RWPE1 (cell line): ENCODE data around the gene DSG2.

ENCODE experiments used
- CTCF ChIA-PET: fragments of 350-600 bp; sonication (Branson Sonifier 250); formaldehyde crosslinking; extraction: SDS; loops from one replicate; lab custom pipeline; 2021; lab: Yijun Ruan, JAX
- POLR2A ChIA-PET: fragments of 400-600 bp; formaldehyde crosslinking; extraction: SDS; loops from one replicate; lab custom pipeline; 2020; ENCODE audit warnings: antibody characterized with exemption; ENCODE audit not compliant: low non-redundant PET; lab: Yijun Ruan, JAX
- DNase-seq: peaks from one replicate; pipeline ENCODE4 v3.0.0; 2012; ENCODE audit warnings: low spot score
- H3K27ac ChIP-seq: fragments of 450-650 bp; 2 replicates; pipeline ENCODE4 v1.5.1; 2017
- TF ChIP-seq, protein P1 (sequence below): fragments of 450-650 bp; conservative IDR thresholded peaks from 2 replicates; pipeline ENCODE4 v1.5.1; 2017; ENCODE audit warnings: low read depth, mild to moderate bottlenecking

DSG2 gene

DNA sequence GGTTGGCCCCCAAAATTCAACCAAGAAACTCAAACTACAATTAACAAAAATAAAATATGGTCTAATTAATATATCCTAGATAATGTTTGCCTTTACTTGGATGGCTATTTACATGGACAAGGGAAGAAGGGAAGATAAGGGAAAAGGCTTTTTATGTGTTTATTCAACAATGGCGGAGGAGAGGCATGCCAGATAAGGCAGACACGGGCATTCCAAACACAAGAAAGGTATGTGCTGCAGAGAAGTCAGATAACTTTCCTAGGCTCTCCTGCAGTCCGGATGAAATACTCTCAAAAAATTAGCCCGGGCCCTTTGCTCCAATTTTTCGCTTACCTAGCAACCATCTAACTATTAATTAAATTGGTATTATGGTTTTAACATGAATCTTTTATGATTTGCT, 88.6 kb downstream of the DSG2 start:
- no peak for DNase-seq
- POLR2A ChIA-PET: no interaction called here
- CTCF ChIA-PET: no interaction called here
- no peak overlapping the region for H3K27ac ChIP-seq
- TF ChIP-seq, protein P1, sequence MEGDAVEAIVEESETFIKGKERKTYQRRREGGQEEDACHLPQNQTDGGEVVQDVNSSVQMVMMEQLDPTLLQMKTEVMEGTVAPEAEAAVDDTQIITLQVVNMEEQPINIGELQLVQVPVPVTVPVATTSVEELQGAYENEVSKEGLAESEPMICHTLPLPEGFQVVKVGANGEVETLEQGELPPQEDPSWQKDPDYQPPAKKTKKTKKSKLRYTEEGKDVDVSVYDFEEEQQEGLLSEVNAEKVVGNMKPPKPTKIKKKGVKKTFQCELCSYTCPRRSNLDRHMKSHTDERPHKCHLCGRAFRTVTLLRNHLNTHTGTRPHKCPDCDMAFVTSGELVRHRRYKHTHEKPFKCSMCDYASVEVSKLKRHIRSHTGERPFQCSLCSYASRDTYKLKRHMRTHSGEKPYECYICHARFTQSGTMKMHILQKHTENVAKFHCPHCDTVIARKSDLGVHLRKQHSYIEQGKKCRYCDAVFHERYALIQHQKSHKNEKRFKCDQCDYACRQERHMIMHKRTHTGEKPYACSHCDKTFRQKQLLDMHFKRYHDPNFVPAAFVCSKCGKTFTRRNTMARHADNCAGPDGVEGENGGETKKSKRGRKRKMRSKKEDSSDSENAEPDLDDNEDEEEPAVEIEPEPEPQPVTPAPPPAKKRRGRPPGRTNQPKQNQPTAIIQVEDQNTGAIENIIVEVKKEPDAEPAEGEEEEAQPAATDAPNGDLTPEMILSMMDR: no peak

DNA sequence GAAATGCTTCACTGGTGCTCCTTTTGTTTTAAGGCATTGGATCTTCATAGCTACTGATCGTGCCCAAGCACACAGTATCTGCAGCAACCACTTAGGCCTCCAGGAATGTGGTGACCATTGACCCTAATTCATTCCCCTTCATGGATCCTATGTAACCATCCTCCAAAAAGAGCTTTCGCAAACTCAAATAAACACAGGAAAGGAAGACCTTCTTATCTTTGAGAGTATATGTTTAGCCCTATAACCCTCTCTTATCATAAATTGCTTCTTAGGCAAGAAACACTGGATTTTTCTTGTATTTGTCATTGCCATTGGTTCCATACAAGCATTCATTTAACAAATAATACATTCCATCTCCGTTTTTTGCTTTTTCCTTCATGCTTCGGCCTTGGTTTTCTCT, 89.6 kb downstream of the DSG2 start:
- no peak overlapping the region for H3K27ac ChIP-seq
- no peak for DNase-seq
- ChIA-PET CTCF (interaction anchor here (0.6 kb wide), 1 partner anchor 681 kb away, joined by 4 read pairs; no protein-coding TSS in a partner anchor), POLR2A (no interaction called here)
- TF ChIP-seq, protein P1: no peak

DNA sequence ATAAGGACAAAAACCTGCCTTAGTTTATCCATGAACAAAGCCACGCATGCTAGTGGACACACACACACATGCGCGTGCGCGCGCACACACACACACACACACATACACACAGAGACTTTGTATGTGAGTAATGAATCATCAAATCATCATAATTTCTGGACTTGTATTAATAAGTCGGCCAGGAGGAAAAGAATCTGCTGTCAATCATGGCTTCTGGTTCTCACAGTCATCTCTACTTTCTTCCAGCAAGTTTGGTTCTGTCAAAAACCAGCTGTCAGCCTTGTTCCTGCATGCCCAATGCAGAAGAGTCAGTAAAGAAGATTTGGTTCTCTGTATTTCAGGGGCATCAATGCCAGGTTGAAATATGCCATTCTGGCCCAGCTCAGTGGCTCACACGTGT, 92.6 kb downstream of the DSG2 start:
- DNase-seq: no peak
- POLR2A ChIA-PET: no interaction called here

DNA sequence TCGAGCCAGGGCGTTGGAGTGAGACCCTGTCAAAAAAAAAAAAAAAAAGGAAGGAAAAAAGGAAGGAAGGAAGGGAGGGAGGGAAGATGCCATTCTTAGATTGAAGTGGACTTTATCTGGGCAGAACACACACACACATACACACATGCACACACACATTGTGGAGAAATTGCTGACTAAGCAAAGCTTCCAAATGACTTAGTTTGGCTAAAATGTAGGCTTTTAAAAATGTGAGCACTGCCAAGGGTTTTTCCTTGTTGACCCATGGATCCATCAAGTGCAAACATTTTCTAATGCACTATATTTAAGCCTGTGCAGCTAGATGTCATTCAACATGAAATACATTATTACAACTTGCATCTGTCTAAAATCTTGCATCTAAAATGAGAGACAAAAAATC, 93.1 kb downstream of the DSG2 start:
- TF ChIP-seq, protein P1: no peak
- no peak for DNase-seq
- H3K27ac ChIP-seq: no peak overlapping the region
- POLR2A ChIA-PET: no interaction called here
- CTCF ChIA-PET: no interaction called here

More for the DNA sequence above, 92.6 kb downstream of the DSG2 start:
- CTCF ChIA-PET: no interaction called here
- H3K27ac ChIP-seq: no peak overlapping the region
- TF ChIP-seq, protein P1: no peak

DNA sequence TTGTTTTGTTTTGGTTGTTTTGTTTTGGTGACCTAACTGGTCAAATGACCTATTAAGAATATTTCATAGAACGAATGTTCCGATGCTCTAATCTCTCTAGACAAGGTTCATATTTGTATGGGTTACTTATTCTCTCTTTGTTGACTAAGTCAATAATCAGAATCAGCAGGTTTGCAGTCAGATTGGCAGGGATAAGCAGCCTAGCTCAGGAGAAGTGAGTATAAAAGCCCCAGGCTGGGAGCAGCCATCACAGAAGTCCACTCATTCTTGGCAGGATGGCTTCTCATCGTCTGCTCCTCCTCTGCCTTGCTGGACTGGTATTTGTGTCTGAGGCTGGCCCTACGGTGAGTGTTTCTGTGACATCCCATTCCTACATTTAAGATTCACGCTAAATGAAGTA, 93.7 kb downstream of the DSG2 start, which contains the start of gene TTR:
Gene TTR, plus strand, starts transcription at position 250 of the 400 bp plus-strand sequence. Its CDS starts 26 bp downstream, at position 276.
- DNase-seq: no peak
- no peak within 1 kb of the TSS for H3K27ac ChIP-seq
- ChIA-PET CTCF (no interaction called here), POLR2A (no interaction called here)
- TF ChIP-seq, protein P1: no peak

DNA sequence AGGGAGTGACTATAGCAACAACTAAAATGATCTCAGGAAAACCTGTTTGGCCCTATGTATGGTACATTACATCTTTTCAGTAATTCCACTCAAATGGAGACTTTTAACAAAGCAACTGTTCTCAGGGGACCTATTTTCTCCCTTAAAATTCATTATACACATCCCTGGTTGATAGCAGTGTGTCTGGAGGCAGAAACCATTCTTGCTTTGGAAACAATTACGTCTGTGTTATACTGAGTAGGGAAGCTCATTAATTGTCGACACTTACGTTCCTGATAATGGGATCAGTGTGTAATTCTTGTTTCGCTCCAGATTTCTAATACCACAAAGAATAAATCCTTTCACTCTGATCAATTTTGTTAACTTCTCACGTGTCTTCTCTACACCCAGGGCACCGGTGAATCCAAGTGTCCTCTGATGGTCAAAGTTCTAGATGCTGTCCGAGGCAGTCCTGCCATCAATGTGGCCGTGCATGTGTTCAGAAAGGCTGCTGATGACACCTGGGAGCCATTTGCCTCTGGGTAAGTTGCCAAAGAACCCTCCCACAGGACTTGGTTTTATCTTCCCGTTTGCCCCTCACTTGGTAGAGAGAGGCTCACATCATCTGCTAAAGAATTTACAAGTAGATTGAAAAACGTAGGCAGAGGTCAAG, 94.7 kb downstream of the DSG2 start:
- ChIA-PET CTCF (no interaction called here), POLR2A (no interaction called here)
- H3K27ac ChIP-seq: no peak overlapping the region
- TF ChIP-seq, protein P1: no peak
- no peak for DNase-seq
